Stimulated activated CD8-positive, alpha-beta memory T cell treated with anti-CD3 and anti-CD28 coated beads, Interleukin-7, amount 100 ng/mL, for 48 hours (primary cell): ENCODE results near the gene IRF2.
"Not testable (repeated sequence)": the region's sequence is repeated elsewhere in the genome, so short reads cannot be mapped to it uniquely, and the experiment has no call there.

Experiments used
- DNase-seq, 2 donors: peaks; one replicate each; pipeline ENCODE4 v3.0.0-alpha.2; 2020; ENCODE audit warnings: low read depth in 1 of 2; ENCODE audit errors: extremely low read depth in 1 of 2

IRF2 gene

DNA sequence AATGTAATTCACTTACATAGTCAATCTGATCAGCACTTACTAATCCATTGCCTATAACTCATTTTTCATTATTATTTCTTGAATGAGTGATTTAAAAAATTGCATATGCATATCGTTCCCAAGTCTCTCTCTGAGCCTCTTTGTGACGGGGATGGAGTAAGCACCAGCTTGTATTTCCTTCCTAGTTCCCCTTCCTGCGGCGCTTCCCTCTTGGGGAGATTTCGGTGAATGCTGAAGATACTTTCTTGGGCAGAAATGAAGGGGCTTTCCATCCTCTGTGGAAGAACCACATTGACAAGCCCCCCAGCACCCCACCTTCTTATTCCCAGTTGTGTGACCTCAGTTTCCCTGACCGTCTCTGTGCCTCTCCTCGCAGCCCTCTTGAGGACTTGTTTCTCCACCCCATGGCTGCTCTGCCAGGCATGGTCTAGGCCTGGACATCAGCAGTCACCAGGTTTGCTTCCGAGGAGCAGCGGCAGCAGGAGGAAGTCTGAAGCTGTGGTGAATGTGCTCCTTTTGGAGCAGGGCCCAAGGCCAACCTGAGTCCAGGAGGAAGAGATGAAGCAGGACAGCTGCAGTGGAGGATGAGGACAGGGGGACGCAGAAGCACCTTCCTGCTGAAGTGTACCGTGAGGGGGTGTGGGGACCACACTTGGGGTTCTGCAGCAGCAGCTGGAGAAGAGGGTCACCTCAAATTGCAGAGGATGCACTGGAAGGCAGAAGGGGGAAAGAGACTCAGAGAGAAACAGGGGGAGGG, 124.9 kb downstream of the IRF2 start:
- DNase-seq = no peak

DNA sequence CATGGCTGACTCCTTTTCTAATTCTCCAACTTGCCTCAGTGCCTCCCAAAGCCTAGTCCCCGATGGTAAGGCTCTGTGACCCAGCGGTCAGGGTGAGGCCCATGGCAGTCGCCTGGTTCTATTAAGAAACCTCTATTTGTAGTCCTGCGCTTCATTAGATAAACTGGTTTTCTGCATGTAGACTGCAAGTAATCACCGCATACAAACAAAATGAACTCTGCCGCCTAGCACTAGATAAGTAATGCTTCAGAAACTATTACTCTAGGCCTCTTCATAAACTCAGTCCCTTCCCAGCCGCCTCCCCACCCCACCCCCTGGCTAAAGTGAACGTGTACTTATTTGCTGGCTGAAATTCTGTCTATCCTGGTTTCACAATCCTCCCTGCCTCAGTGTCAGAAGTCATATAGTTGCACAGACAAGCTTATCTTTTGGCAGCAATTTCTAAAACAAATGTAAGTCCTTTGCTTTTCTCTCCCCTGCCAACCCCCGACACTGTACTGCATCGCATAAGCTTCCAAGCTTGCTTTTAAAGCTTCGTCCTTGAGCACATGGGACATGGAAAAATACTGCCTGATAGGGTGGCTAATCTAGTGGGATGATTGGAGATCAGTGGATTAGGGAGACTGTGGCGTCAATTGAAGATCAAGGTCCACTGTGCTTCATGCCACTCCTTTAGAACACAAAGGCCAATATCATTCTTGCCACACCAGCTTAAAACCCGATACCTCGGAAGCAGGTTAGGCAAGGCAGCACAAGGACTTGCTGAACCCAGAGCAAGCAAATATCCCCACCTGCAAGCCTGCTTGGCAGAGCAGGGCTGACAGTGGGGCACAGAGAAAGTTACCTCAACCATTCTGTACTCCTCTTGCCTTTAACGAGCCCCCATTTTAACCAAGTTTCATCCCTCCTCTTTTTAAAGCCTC, 125.8 kb downstream of the IRF2 start:
- DNase-seq = no peak

DNA sequence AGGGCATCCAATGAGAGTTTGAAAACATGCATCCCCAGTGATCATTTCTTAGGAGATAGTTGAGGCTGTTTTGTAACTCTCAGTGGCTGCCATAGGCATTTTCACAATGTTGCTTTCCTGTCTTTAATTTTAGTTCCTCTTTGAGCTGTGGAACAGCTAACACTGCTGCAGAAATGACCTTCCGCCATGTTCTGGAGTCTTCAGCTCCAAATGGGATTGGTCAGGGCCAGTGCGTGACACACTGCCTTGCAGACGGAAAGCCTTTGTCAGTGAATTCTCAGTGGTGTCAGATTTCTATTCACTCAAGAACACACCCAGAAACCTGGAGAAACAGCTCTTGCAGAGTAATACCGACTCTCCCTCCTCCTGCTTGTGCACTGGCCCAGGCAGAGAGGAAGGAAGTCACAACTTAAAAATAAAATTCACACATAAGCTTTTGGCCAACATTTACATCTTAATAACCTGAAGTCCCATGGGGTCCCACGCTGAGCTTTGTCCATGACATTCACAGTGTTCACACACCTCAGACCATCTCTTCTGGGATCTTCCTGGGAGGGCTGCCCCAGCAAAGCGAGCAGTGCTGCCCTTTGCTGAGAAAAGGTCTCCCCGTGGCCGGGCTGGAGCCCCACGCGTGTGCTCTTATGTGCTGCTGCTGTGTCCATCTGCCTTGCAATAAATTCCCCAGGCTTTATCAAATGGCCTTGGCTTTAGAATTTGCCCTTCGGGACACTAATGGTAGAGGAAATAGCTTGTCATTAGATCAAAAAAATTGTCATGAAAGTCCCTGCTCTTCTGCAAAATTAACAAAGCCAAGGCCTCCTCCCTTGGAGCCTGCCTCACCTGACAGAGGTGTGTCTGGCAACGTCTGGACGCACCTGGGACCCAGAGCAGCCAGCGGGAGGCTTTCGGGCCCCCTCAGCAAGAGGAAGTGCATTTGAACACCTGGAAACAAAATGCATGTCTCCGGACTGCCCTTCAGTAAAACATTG, 126.8 kb downstream of the IRF2 start:
- no peak for DNase-seq

DNA sequence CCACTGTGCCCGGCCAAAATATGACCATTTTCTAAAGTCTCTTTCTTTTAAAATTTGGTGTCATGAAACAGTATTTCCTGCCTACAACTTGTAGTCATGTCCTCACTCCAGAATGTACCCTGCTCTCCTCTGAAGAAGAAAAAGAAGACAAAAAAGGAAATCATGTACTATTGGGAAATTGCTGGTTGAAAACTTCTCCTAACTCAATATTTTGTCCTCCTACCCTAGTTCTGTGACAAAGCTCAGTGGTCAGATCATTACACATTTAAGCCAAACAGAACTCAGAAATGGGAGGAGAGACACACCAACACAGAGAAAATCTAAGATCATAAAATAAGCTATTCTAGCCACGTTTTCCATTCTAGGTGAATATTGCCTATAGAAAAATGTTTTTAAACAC, 127.7 kb downstream of the IRF2 start:
- DNase-seq = no peak

DNA sequence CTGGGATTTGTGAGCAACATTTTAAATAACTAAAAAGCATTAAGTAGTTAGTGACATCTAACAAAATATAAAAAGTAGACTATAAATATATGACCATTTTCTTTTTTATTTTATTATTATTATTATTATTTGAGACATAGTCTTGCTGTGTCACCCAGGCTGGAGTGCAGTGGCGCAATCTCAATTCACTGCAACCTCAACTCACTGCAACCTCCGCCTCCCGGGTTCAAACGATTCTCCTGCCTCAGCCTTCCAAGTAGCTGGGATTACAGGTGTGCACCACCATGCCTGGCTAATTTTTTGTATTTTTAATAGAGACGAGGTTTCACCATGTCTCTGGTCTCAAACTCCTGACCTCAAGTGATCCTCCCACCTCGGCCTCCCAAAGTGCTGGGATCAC, 128.1 kb downstream of the IRF2 start:
- not testable (repeated sequence) for DNase-seq

DNA sequence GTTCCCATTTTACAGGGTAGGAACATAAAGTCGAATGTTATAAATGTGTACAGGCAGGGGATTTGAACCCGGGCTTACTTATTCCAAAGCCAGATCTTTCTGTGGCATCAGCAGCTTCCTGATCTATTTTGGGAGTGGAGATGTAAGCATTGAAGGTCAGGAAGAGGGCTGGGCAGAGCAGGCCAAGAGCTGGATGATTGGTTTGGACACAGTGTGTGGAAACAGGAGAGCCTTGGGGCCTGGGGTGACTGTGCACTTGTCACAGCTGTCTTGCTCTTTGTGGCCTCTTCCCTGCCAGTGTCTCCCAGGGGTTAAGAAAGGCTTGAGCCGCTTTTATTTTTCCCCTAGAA, 128.8 kb downstream of the IRF2 start:
- DNase-seq = no peak

DNA sequence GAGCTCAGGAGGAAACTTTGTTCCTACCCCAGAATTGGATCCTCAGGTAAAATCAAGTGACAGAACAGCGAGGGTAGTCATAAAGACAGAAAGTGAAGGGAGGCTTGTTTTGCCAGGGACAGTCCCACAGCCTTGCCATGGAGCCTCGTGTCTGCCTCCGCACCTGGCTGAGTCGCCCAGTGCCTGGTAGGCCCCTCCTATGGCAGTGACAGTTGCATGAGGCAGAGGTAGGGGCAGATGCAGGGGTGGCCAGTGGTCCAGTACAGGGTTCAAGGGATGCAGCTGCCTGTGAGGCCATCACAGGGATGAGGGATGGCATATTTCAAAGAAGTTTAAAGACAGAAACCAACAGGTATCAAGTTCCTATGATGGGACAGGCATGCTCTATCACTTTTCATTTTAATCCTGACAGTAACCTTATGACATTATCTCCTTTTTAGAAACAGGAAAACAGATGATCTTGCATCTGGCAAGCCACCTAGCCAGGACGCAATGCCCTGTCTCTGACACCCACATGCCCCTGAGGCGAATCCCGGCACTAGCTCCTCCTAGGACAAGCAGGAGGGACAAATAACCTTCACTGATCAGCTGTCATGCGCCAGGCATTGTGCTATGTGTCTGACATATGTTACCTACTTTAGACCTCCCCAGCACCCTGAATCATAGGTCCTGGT, 129.3 kb downstream of the IRF2 start:
- no peak for DNase-seq

DNA sequence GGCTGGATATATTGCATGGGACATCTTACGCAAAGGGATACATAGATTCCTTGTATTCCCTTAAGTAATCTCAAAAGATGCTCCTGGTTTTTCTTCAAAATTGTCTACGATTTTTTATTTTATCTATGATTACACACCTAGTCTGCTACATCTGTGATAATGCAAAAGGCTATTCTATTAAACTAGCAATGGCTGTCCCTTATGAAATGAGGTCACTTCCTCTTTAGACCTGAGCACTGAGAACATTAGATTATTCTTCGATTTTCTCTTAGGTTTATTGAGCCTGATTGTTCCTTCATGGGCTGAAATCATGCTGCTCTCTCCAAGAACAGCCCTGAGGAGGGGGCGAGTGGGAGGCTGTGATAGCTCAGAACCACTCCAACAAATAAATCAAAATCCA, 129.9 kb downstream of the IRF2 start:
- DNase-seq = no peak

DNA sequence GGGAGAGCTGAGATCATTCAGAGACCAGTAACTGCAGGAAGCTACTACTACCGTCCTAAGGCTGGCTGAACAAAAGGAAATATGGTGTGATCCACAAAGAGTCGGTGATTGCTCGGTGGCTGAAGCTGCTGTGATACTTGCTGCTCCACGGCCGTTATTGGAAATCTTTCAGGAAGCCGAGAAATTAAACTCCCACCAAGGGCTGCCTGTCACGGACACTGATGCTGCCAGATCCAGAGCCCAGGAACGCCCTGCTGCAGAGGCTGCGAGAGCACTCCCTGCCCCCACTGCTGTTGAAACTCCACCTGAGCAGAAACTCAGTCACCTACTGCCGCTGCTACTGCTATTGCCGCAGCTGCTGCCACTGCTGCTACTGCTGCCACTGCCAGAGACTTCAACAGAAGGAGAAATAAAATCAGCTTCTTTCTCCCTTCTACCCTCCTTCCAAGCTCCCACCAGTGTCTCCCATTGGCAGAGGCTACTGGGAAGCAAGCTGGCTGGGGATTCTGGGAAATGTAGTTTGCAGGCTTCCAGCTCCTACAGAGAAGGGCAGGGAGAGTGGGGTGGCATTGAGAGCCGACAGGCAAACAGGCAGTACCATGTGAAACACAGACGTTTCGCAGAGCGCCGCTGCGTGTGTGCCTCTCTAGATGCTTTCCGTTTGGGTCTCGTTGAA, 130.7 kb downstream of the IRF2 start:
- no peak for DNase-seq

DNA sequence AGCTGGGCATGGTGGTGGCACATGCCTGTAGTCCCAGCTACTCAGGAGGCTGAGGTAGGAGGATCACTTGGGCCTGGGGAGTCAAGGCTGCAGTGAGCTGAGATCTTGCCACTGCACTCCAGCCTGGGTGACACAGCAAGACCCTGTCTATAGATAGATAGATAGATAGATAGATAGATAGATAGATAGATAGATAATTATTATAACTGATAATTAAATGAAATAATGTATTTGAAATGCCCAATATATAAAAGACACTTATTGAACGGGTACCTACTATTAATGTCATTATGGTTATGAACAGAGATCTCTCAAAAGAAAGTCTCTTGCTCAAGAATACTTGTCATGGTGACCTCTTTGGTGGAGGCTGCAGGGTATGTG, 131.5 kb downstream of the IRF2 start:
- DNase-seq = not testable (repeated sequence)

DNA sequence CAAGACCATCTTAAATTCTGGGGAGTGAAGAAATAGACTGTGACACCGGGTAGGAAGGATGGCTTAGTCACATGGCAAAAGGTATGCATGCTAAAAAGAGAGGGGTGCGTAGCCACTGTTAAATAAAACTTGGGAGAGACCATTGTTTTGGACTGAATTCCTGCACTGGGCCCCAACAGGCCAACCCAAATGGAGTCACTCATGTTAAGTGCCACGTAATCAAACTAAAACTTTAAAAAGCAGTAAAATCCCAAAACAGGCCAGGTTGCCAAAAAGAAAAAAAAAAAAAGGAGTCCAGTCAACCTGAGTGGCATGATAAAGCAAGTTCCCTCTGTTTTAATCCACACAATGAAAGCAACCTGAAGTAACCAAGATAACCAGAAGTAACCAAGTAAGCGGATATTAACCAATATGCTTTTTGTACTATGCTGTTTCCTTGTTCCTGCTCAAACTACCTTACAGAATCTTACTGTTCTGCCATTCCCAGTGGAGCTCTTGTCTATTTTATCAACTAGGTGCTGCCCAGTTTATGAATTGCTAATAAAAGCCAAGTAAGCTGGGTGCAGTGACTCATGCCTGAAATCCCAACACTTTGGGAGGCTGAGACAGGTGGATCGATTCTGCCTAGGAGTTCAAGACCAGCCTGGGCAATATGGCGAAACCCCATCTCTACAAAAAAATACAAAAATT, 132.0 kb downstream of the IRF2 start:
- no peak for DNase-seq

DNA sequence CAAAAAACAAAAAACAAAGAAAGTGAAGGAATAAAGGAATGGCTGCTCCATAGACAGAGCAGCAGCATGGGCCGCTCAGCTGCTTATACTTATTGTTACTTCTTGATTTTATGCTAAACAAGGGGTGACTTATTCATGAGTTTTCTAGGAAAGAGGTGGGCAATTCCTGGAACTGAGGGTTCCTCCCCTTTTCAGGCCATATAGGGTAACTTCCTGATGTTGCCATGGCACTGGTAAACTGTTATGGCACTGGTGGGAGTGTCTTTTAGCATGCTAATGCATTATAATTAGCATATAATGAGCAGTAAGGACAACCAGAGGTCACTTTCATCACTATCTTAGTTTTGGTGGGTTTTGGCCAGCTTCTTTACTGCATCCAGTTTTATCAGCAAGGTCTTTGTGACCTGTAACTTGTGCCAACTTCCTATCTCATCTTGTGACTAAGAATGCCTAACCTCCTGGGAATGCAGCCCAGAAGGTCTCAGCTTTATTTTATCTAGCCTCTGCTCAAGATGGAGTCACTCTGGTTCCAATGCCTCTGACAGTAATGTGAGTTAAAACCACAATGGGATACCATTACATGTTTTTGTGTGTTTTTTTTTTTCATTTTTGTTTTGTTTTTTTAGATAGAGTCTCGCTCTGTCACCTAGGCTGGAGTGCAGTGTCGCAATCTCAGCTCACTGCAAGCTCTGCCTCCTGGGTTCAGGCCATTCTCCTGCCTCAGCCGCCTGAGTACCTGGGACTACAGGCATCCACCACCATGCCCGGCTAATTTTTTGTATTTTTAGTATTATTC, 134.8 kb downstream of the IRF2 start:
- DNase-seq = not testable (repeated sequence)

DNA sequence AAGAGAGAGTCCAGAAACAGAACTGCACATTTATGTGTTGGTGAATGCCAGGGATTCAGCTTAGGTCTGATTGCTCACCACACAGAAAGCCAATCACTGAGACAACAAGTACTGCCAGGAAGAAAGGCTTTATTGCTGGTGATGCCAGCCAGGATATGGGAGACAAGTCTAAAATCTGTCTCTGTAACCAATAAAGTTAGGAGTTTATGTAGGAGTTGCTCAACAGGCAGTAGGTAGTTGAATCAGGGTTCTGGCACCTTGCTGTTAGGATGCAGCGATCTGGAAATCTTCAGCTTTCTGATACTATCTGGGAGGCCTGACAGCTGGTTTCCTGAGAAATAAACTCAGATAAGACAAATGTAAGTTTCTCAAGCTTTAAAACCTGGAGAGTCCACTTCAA, 136.4 kb downstream of the IRF2 start:
- no peak for DNase-seq
